Inflammatory macrophage treated with lipopolysaccharide for 4 hours (primary cell): ENCODE measurements around the gene ZMYND11.

ENCODE experiments used
- DNase-seq: peaks from one replicate; pipeline ENCODE4 v3.0.0-alpha.2; 2020

The ZMYND11 gene

GRCh38 chr10:135132-135600, at the start of gene ZMYND11:
TSS of gene ZMYND11 (plus strand) at chr10:135455. CDS start at chr10:180013, 44,558 bp downstream.
- DNase-seq = peak; percentile 23

GRCh38 chr10:86031-86430, 49.2 kb upstream of the ZMYND11 start:
- DNase-seq = no peak

GRCh38 chr10:87177-88080, 47.8 kb upstream of the ZMYND11 start:
- DNase-seq = no peak

GRCh38 chr10:88253-88652, 47.0 kb upstream of the ZMYND11 start:
- no peak for DNase-seq

GRCh38 chr10:89248-89647, 46.0 kb upstream of the ZMYND11 start:
- no peak for DNase-seq

- no peak for DNase-seq
Measured at GRCh38 chr10:90161-90560, 45.1 kb upstream of the ZMYND11 start.

- no peak for DNase-seq
Measured at GRCh38 chr10:91313-91712, 43.9 kb upstream of the ZMYND11 start.

- DNase-seq = no peak
Measured at GRCh38 chr10:92153-92552, 43.1 kb upstream of the ZMYND11 start.

- no peak for DNase-seq
Measured at GRCh38 chr10:92846-93245, 42.4 kb upstream of the ZMYND11 start.

GRCh38 chr10:94613-95012, 40.6 kb upstream of the ZMYND11 start:
- no peak for DNase-seq

- no peak for DNase-seq
Measured at GRCh38 chr10:95356-96115, 39.7 kb upstream of the ZMYND11 start.

- no peak for DNase-seq
Measured at GRCh38 chr10:96466-96865, 38.8 kb upstream of the ZMYND11 start.

GRCh38 chr10:104416-104815, 30.8 kb upstream of the ZMYND11 start:
- no peak for DNase-seq

- DNase-seq = no peak
Measured at GRCh38 chr10:104862-105565, 30.2 kb upstream of the ZMYND11 start.

GRCh38 chr10:105806-106205, 29.4 kb upstream of the ZMYND11 start:
- DNase-seq = no peak

GRCh38 chr10:106740-107139, 28.5 kb upstream of the ZMYND11 start:
- DNase-seq = no peak

- DNase-seq = no peak
Measured at GRCh38 chr10:112246-112645, 23.0 kb upstream of the ZMYND11 start.

GRCh38 chr10:124874-125273, 10.4 kb upstream of the ZMYND11 start:
- DNase-seq = no peak

- DNase-seq = peak; percentile 85
Measured at GRCh38 chr10:127612-128432, 7.4 kb upstream of the ZMYND11 start.

- peak; percentile 52 for DNase-seq
Measured at GRCh38 chr10:129810-130209, 5.4 kb upstream of the ZMYND11 start.

- no peak for DNase-seq
Measured at GRCh38 chr10:132946-133898, 2.0 kb upstream of the ZMYND11 start.
